Ureter (tissue), 1 donor: ENCODE data around the gene GLRA1. TPM values are rescaled to one million over a fixed set of nuclear protein-coding genes. Genes with fewer than 3 reads are reported as not detected.
"Not testable (repeated sequence)": the region's sequence is repeated elsewhere in the genome, so short reads cannot be mapped to it uniquely, and the experiment has no call there.

Experiments
- DNase-seq: peaks from one replicate; pipeline ENCODE4 v3.0.0-alpha.2; 2020; ENCODE audit warnings: low spot score
- total RNA-seq: library from RNA; stranded (reverse); gene quantifications from one replicate; pipeline ENCODE4 v1.2.4, GENCODE V29; 2023
- donor health status: DM: yes; HTN: yes; CAD: no.

Gene GLRA1
- total RNA-seq, 1 donor from 2014 or later, result not detected

GRCh38 chr5:151917904-151918303, 6.7 kb downstream of the GLRA1 start:
- DNase-seq, result no peak

DNA sequence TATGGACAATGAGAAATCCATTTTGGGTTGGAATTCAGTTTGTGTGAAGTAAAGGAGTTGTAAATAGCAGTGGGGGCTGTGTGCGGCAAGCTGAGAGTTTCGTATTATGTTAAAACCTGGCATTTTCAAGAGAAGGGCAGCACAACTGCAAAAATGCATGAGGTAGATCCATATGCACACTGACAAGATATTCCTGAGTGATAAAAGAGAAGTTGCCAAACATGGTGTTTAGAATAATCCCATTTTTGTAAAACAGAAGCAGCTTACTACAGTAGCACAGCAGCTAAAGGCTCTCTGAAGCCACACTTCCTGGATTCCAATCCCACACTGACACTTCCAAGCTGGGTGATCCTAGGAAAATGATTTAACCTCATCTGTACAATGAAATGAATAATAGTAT, 11.2 kb downstream of the GLRA1 start:
- no peak for DNase-seq

DNA sequence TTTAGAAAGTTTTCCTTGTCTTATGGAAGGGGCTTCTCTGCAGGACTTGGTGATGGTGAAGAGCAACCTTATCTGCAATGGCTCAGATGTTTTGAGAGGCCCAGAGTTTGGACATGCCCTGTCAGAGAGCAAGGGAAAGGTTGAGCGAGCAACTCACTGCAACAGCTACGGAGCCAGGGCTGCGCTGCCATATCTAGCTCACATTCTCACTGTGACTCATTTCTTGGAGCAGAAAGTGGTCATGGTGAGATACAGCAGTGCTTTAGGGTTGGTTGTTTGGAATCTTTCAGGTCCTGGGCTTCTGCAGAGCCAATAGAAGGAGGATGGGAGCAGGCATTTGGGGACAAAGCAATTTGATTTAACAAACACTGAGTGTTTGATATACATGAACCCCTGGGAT, 12.3 kb downstream of the GLRA1 start:
- DNase-seq, result no peak

DNA sequence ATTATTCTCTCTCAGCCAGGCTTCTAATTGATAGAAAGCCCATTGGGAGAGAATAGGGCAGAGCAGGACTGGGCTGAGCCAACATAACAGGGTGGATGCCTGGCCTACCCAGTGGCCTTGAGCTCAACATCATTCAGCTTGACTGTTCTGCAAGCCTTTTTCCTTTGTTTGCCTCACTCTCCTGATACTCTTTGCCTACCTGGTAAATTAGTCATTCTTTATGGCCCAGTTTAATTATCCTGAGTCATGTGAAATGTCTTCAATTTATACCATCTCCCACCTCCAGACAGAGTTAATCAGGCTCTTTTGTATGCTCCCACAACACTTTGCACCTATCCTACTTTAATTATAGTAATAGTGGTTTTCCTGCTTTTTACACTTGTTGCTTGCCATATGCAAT, 13.6 kb downstream of the GLRA1 start:
- no peak for DNase-seq

DNA sequence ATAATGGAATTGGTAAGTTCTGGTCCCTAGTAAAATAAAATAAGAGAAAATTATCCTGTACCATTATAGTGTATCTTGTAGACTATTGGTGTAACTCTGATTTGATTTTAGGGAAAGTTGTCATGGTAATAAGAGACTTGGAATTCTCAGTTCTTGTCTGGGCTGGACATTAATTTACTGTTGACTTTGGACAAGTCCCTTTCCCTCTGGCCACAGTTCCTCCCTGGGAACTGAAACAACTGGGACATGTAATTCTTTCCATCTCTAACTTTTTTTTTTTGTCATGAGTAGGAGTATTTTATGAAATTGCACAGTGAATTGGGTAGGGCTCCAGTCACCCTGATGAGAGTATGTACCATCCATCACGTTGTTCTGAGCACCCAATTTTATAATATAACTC, 15.0 kb downstream of the GLRA1 start:
- DNase-seq, result no peak

DNA sequence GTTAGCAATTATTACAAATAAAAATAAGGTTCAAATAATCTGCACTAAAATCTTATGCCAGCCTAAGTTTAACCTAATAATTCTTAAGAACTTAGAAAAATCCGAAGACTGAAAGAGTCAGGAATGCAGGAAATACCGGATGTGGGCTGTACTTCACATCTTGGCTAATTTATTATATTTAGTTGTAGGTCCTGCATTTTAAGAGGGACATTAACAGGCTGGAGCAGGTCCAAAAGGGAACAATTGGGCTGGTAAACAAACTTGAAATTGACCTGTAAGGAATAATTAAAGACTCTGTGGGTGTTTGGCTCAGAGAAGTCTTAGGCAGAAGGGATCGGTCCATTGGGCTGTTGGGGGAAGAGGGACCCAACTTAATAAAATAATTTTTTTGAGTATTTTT, 18.4 kb downstream of the GLRA1 start:
- no peak for DNase-seq

GRCh38 chr5:151905557-151905961, 19.1 kb downstream of the GLRA1 start:
- DNase-seq, result no peak

- no peak for DNase-seq
Measured at GRCh38 chr5:151904909-151905308, 19.7 kb downstream of the GLRA1 start.

GRCh38 chr5:151904127-151904526, 20.5 kb downstream of the GLRA1 start:
- no peak for DNase-seq

- DNase-seq, result no peak
Measured at GRCh38 chr5:151903243-151903653, 21.4 kb downstream of the GLRA1 start.

- no peak for DNase-seq
Measured at GRCh38 chr5:151902215-151902614, 22.4 kb downstream of the GLRA1 start.

DNA sequence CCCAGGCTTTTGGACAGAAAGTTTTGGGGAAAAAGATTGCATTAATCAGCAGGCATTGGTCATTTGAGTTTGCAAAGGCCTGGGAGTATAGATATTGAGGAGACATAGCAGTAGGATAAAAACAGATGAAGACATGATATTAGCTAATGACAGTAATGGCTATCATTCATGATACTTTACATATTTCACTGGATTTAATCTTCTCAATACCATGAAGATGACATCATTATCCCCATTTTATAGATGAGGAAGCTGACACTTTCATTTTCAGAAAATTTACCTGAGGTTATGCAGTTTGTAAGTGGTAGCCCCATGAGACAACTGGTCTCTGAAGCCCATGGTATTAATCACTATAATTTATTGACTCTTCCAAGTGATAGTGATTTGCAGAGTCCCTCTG, 23.0 kb downstream of the GLRA1 start:
- no peak for DNase-seq

DNA sequence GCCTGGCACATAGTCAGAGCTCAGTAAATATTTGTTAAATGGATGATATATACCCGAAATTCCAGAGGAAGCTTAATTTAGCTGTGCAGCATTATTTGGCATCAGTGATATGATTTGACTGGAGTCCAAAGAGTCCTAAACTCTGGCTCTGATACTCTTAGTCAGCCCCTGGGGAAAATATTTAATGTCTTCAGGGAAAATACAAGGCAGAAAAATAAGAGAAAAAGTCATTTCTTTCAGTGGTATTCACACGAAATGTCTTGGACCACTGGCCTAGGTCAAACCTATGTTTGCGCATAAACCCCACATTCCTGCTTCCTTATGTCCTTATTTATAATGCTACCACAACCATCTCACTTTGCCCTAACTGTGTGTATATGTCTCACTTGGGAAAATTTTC, 23.8 kb downstream of the GLRA1 start:
- DNase-seq, result no peak

DNA sequence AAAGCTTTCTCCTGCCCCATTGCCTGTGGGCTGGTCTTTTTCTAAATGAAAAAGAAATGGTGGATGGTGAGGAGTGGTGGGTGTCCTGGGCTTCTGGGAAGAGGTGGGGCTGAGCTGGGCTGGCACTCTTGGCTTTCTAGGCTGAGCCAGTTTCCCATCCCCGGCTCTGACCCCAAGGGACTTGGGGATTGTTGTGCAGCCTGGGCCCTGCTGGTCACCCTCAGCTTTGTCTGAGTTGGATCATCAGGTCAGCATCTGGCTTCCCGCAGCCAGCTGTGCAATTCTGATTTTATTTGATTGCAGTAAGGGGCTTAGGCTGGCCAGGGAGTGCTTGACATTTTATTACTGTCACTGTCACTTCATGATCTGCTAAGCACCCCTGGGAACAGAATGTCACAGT, 25.3 kb downstream of the GLRA1 start:
- no peak for DNase-seq

DNA sequence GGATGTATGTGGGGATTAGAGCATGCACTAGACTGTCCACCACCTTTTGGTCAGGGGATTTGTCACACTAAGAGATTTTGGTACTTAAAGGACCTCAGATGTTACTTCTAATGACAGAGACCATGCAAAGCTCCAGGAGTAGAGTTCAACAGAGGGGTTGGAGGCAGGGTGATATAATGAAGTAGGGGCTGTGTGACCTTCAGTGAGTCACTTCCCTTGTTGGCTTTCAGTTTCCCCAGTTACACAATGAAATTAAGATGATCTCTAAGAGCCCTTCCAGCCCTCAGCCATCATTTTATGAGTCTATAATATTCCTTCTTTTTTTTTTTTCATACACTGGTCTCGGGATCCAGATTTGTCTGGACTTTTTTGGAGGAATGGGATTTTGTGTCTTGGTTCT, 26.8 kb downstream of the GLRA1 start:
- DNase-seq, result no peak

- no peak for DNase-seq
Measured at GRCh38 chr5:151897020-151897552, 27.6 kb downstream of the GLRA1 start.

GRCh38 chr5:151896031-151896691, 28.5 kb downstream of the GLRA1 start:
- DNase-seq, result no peak

GRCh38 chr5:151895660-151896030, 29.0 kb downstream of the GLRA1 start:
- no peak for DNase-seq

DNA sequence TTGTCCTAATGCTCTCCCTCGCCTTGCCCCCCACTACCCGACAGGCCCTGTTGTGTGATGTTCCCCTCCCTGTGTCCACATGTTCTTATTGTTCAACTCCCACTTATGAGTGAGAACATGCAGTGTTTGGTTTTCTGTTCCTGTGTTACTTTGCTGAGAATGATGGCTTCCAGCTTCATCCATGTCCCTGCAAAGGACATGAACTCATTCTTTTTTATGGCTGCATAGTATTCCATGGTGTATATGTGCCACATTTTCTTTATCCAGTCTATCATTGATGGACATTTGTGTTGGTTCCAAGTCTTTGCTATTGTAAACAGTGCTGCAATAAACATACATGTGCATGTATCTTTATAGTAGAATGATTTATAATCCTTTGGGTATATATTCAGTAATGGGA, 31.2 kb downstream of the GLRA1 start:
- not testable (repeated sequence) for DNase-seq

DNA sequence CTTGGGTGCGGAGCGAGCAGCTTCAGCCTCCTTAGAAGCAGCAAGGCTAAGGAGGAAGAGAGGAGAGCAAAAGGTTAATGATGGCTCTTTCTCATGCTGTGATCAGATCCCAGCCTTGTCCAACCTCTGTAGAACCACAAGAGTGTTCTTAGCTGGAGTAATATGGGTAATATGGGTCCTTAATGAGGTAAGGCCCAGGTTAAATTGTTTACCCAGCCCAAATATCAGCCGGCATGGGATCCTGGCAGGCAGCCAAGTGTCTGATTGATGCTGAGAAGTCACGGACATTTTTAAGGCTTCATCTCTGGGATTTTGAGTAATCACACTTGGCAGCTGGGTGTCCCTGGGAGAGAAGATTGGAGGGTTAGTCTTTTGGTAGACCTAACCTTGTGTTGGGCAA, 32.3 kb downstream of the GLRA1 start:
- no peak for DNase-seq

DNA sequence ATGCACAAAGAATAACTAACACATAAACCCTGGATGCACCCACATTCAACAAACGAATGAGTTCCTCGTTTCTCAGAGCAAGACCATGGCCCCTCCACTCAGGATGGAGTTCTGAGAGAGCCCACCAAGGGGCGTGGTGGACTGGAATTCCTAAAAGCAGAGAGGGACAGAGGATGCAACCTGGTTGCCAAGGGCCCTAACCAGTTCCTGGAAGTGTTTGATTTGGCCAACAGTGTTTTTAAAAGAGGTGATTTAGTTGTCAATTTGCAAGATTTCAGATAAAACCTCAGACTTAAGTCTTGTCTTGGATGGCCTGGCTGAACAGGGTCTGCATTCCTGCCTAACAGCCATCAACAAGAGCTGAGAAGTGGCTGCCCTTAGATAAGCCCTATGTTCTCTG, 34.4 kb downstream of the GLRA1 start:
- no peak for DNase-seq

GRCh38 chr5:151889614-151890013, 35.0 kb downstream of the GLRA1 start:
- no peak for DNase-seq

- no peak for DNase-seq
Measured at GRCh38 chr5:151886546-151887275, 37.9 kb downstream of the GLRA1 start.
